ENCODE results near the gene MICAL3.

Gene MICAL3

DNA sequence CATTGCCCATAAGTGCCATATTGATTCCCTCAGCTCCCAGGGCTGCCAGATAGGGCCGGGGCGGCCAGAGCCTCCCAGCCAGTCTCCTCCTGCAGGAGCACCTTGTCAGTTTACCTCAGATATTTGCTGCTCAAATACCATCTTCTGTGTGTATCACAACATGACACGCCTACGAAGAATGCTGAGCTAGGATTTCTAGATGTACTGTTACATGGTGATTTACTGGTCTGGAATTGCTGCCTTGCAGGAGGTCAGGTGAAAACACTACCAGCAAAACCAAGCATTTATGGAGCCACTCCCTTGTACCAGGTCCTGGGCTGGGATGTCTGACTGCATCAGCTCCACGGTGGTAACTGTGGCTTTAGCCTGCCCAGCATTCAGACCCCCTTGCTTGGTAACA, 11.8 kb downstream of the MICAL3 start:
- peak; percentile 70 for ATAC-seq

GRCh38 chr22:18010266-18010665, 14.1 kb downstream of the MICAL3 start:
- ATAC-seq, result no peak
- TF ChIP-seq, protein P1, sequence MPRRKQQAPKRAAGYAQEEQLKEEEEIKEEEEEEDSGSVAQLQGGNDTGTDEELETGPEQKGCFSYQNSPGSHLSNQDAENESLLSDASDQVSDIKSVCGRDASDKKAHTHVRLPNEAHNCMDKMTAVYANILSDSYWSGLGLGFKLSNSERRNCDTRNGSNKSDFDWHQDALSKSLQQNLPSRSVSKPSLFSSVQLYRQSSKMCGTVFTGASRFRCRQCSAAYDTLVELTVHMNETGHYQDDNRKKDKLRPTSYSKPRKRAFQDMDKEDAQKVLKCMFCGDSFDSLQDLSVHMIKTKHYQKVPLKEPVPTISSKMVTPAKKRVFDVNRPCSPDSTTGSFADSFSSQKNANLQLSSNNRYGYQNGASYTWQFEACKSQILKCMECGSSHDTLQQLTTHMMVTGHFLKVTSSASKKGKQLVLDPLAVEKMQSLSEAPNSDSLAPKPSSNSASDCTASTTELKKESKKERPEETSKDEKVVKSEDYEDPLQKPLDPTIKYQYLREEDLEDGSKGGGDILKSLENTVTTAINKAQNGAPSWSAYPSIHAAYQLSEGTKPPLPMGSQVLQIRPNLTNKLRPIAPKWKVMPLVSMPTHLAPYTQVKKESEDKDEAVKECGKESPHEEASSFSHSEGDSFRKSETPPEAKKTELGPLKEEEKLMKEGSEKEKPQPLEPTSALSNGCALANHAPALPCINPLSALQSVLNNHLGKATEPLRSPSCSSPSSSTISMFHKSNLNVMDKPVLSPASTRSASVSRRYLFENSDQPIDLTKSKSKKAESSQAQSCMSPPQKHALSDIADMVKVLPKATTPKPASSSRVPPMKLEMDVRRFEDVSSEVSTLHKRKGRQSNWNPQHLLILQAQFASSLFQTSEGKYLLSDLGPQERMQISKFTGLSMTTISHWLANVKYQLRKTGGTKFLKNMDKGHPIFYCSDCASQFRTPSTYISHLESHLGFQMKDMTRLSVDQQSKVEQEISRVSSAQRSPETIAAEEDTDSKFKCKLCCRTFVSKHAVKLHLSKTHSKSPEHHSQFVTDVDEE (CRISPR knock-in tag; IDR thresholded peaks at IDR 0.05), result no peak
- TF ChIP-seq OSR1 (CRISPR knock-in tag; IDR thresholded peaks at IDR 0.05) (no peak), ZC3H10 (CRISPR knock-in tag; IDR thresholded peaks at IDR 0.05) (no peak), ZNF70 (CRISPR knock-in tag; IDR thresholded peaks at IDR 0.05) (no peak), RARB (CRISPR knock-in tag; IDR thresholded peaks at IDR 0.05) (no peak), CREB5 (CRISPR knock-in tag; IDR thresholded peaks at IDR 0.05; ENCODE audit: low read depth) (no peak), ZFP30 (CRISPR knock-in tag; IDR thresholded peaks at IDR 0.05) (no peak), ARNTL (CRISPR knock-in tag; IDR thresholded peaks at IDR 0.05; ENCODE audit: borderline replicate concordance, low read depth) (no peak)

More for the DNA sequence above, 11.8 kb downstream of the MICAL3 start:
- TF ChIP-seq, protein P1 (CRISPR knock-in tag; IDR thresholded peaks at IDR 0.05), result no peak
- no peak for TF ChIP-seq ZNF70 (CRISPR knock-in tag; IDR thresholded peaks at IDR 0.05)
- no peak for TF ChIP-seq SNAI2 (CRISPR knock-in tag; IDR thresholded peaks at IDR 0.05)
- TF ChIP-seq TCF4 (CRISPR knock-in tag; IDR thresholded peaks at IDR 0.05; ENCODE audit: borderline replicate concordance), result no peak
- no peak for TF ChIP-seq ISL1 (CRISPR knock-in tag; IDR thresholded peaks at IDR 0.05)
- no peak for TF ChIP-seq TOX (CRISPR knock-in tag; IDR thresholded peaks at IDR 0.05; ENCODE audit: borderline replicate concordance)
- TF ChIP-seq PPARA (CRISPR knock-in tag; IDR thresholded peaks at IDR 0.05; ENCODE audit: borderline replicate concordance), result no peak
- no peak for TF ChIP-seq ZFP30 (CRISPR knock-in tag; IDR thresholded peaks at IDR 0.05)

DNA sequence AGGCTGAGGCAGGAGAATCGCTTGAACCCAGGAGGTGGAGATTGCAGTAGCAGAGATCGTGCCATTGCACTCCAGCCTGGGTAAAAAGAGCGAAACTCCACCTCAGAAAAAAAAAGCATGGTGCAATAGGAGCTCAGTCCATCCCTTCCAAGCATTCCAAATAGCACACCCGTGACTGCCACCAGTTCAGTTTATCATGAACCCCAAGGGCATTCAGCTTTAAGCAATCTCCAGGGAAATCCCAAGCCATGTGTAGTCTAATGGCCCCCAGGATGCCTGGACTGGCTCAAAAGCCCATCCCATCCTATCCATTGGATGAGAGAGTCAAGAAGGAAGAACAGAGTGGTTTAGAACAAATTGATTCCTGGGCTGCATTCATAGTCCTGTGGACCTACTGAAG, 16.2 kb downstream of the MICAL3 start:
- TF ChIP-seq BACH2 (CRISPR knock-in tag; IDR thresholded peaks at IDR 0.05; ENCODE audit: borderline replicate concordance) (no peak), CSRNP3 (CRISPR knock-in tag; IDR thresholded peaks at IDR 0.05) (no peak), GLIS3 (CRISPR knock-in tag; IDR thresholded peaks at IDR 0.05) (no peak)
- TF ChIP-seq, protein P1 (CRISPR knock-in tag; IDR thresholded peaks at IDR 0.05), result no peak
- no peak for ATAC-seq
